IMR-90 (cell line): Measurements from ENCODE around the gene PCDHGC5.

Source experiments
- CEBPB ChIP-seq: IDR thresholded peaks from 2 replicates; pipeline ENCODE4 v1.6.1; 2012; ENCODE audit warnings: low read depth, low read length, improper control_type of control experiment
- CHD1 ChIP-seq: IDR thresholded peaks from 2 replicates; pipeline ENCODE4 v1.6.1; 2012; ENCODE audit warnings: low read depth, low read length, improper control_type of control experiment
- CTCF ChIP-seq: conservative IDR thresholded peaks from 2 replicates; pipeline ENCODE4 v1.5.1; 2012; ENCODE audit warnings: mild to moderate bottlenecking, low read depth, low read length, improper control_type of control experiment
- MAFK ChIP-seq: IDR thresholded peaks from 2 replicates; pipeline ENCODE4 v1.6.1; 2012; ENCODE audit warnings: low read depth, low read length, improper control_type of control experiment
- MAZ ChIP-seq: IDR thresholded peaks from 2 replicates; pipeline ENCODE4 v1.6.1; 2012; ENCODE audit warnings: low read depth, mild to moderate bottlenecking, low read length, improper control_type of control experiment, moderate library complexity, borderline replicate concordance
- MXI1 ChIP-seq: IDR thresholded peaks from 2 replicates; pipeline ENCODE4 v1.6.1; 2012; ENCODE audit warnings: low read depth, mild to moderate bottlenecking, low read length, moderate library complexity, borderline replicate concordance
- NFE2L2 ChIP-seq: fragments of 150-350 bp; IDR thresholded peaks from 2 replicates; pipeline ENCODE4 v1.6.1; 2016; ENCODE audit warnings: low read depth, mild to moderate bottlenecking, low read length
- POLR2A ChIP-seq: IDR thresholded peaks from 2 replicates; pipeline ENCODE4 v1.6.1; 2012; ENCODE audit warnings: mild to moderate bottlenecking, low read depth, low read length
- RCOR1 ChIP-seq: IDR thresholded peaks from 2 replicates; pipeline ENCODE4 v1.6.1; 2012; ENCODE audit warnings: mild to moderate bottlenecking, low read length, improper control_type of control experiment; ENCODE audit not compliant: insufficient replicate concordance
- RFX5 ChIP-seq: IDR thresholded peaks from 2 replicates; pipeline ENCODE4 v1.8.0; 2012; ENCODE audit warnings: low read depth, mild to moderate bottlenecking, low read length, moderate library complexity
- SMC3 ChIP-seq: fragments of 150-350 bp; IDR thresholded peaks from 2 replicates; pipeline ENCODE4 v1.6.1; 2016; ENCODE audit warnings: low read depth, mild to moderate bottlenecking, antibody characterized with exemption, low read length, moderate library complexity
- USF2 ChIP-seq: fragments of 150-350 bp; IDR thresholded peaks from 2 replicates; pipeline ENCODE4 v1.6.1; 2017; ENCODE audit warnings: mild to moderate bottlenecking, antibody characterized with exemption, low read length, low read depth

- TF ChIP-seq POLR2A: no peak
- TF ChIP-seq MAZ: no peak
- TF ChIP-seq CTCF: no peak
- no peak for TF ChIP-seq CEBPB
- no peak for TF ChIP-seq CHD1
- TF ChIP-seq MAFK: no peak
- TF ChIP-seq NFE2L2: no peak
- no peak for TF ChIP-seq USF2
- TF ChIP-seq SMC3: no peak
- no peak for TF ChIP-seq RCOR1
- no peak for TF ChIP-seq MXI1
- TF ChIP-seq RFX5: no peak
Measured at GRCh38 chr5:141518618-141519015, 29.7 kb downstream of the PCDHGC5 start.
